GM21515 (cell line): Measurements from ENCODE around the gene TAF11.
"Not testable (repeated sequence)": the region's sequence is repeated elsewhere in the genome, so short reads cannot be mapped to it uniquely, and the experiment has no call there.

ENCODE experiments used
- ATAC-seq: cut with Tn5 transposase; IDR thresholded peaks from one replicate; pipeline ENCODE4 v1.9.1; 2021; ENCODE audit not compliant: unreplicated experiment

Gene TAF11

DNA sequence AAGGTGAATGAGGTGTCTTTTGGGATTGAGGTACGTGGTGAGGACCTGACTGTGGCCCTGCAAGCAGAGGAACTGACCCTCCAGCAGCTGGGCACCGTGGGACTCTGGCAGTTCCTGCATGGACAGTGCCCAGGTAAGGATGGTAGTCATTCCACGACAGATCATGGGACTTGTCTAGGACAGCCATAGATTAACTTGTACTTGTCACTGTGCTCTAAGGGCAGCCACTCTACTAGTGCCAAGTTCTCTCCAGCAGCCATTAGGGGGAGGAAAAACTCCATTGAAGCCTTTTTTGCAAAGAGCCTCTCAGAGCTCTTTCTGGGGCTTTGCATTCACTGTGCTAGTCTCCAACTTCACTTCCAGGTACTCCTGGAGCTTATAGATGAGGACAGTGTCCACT, 20.4 kb downstream of the TAF11 start:
- no peak for ATAC-seq

DNA sequence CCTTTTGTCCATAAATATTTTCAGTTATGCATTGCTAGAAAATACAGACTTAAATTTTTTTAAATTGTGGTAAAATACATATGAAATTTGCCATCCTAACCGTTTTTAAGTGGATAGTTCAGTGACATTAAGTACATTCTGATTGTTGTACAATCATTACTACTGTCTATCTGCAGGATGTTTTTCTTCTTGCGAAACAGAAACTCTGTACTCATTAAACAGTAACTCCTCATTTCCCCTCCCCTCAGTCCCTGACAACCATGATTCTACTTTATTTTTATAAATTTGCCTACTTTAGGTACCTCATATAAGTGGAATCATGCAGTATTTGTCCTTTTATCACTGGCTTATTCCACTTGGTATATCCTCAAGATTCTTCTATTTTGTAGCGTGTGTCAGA, 21.3 kb downstream of the TAF11 start:
- no peak for ATAC-seq

DNA sequence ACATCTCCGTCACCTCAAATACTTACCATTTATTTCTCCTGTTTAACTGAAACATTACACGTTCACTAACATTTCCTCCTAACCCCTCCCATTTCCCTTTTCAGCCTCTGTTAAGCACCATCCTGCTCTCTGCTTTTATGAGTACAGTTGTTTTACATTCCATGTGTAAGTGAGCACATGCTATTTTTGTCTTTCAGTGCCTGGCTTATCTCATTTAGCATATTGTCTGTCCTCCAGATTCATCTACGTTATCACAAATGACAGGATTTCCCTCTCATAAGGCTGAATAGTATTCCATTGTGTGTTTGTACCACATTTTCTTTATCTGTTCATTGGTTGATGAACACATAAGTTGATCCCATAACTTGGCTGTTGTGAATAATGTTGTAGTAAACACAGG, 22.7 kb downstream of the TAF11 start:
- ATAC-seq: no peak

DNA sequence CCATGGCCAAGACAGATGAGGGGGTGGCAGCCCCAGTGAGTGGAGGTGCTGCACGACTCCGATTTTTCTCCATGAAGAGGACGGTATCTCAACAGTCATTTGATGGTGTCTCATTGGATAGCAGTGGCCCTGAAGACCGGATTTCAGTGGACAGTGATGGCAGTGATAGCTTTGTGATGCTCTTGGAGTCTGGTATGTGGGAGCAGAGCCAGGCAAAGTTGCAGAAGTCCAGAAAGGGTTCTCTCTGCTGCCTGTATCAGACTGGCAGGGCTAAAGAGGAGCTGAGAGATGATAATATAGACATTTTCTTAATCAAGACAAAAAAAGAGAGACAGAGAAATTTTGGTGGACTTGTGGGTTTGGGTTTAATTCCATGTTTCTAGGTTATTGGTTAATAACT, 23.8 kb downstream of the TAF11 start:
- ATAC-seq: no peak

DNA sequence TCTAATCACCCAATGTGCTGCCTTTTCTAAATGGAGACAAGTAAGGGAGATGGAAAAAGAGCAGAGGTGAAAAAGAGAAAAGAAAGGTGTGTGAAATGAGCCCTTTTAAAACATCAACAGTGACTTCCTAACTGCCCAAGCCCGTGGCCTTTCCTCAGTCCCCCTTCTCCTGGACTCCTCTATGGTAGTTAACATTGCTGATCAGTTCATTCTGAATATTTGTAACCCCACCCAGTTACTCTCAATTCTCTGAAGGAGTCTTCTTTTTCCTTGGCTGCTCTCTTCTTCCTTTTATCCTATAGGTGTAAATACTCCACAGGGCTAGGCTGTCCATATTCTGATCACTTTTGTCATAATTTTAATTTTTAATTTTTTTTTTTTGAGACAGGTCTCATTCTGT, 27.1 kb downstream of the TAF11 start:
- ATAC-seq: no peak

DNA sequence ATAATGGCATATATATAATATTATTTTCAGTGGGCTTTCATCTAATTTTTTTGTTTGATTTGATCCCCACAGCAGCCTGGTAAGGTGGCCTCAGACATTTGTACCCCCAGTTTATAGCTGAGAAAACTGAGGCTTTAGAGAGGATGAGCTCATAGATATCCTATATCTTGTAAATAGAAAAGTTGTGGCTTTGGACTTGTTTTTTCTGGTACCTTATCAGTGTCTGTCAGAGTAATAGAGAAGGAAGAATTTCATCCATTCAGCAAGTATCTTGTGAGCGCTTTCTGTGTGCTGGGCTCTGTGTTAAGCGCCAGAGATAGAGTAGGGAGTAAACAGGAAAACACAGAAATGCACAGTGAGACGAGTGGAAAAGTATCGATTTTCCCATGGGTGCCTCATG, 27.9 kb downstream of the TAF11 start:
- no peak for ATAC-seq

DNA sequence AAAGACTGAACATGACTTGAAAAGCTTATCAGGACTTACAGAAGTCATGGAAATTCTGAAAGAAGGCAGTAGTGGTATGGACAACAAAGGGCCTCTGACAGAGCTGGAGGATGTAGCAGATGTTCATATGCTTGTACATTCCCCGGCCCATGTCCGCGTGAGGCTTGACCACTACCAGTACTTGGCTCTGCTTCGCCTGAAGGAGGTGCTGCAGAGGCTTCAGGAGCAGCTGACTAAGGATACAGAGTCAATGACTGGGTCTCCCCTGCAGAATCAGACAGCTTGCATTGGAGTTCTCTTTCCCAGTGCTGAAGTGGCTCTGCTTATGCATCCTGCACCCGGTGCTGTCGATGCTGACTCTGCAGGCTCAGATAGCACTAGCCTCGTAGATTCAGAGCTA, 29.2 kb downstream of the TAF11 start:
- no peak for ATAC-seq

DNA sequence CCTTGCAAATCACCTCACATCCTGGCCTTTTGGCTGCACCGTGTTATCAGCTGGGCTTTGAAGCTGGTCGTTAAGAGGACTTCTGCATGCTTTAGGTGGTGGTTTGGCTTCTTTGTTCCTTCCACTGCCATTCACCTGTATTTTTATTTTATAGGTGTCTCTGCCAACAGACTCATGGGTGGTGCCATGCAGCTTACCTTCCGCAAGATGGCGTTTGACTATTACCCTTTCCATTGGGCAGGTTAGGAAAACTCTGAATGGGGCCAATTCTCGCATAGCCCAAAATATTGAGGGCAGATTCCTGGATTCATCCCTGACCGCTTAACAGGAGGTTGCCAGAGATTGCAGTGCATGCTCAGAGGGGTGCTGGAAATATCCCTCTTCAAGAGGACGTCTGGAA, 32.4 kb downstream of the TAF11 start:
- no peak for ATAC-seq

DNA sequence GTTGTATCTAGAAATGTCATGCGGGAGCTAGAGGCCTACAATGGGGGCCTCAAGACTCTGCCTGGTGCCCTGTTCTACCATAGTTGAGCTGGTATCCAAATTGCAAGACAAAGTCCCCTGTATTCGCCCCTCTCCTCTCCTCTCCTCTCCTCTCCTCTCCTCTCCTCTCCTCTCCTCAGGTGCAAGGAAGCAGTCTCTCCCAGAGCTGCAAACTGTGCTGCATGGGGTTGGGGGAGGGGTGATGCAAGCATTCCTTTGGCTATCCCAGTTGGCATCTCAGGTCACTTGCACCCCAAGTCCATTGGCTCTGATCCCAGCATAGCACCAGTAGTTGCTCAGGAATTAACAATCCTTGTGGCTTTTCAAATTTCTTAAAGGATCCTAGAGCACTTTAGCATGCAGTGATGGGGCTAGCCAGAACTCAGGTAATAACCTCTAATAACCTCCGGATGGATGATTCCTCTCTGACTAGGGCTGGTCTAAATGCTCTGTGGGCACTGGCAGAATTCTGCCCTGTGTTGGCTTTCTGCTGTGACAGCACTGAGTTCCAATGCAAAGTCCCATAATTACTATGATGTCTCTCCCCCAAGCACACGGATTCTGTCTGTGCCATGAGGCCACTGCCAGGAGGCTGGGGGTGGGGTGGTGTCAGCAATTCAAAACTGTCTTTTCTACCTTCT, 35.3 kb downstream of the TAF11 start:
- no peak for ATAC-seq

DNA sequence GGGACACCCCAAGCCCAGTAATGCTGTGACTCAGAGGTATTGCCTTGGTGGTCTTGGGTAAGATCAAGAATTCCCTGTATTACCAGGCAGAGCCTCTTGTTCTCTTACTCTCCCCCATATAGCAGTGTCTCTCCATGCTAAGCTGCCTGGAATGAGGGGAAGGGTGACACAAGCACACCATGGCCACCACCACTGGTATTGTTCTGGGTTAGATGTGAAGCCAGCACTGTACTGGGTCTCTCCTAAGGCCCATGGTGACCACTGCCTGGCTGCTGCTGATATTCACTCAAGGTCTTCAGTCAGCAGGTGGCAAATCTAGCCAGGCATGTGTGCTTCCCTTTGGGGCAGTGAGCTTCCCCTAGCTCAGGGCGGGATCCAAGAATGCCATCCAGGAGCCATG, 36.5 kb downstream of the TAF11 start:
- no peak for ATAC-seq

DNA sequence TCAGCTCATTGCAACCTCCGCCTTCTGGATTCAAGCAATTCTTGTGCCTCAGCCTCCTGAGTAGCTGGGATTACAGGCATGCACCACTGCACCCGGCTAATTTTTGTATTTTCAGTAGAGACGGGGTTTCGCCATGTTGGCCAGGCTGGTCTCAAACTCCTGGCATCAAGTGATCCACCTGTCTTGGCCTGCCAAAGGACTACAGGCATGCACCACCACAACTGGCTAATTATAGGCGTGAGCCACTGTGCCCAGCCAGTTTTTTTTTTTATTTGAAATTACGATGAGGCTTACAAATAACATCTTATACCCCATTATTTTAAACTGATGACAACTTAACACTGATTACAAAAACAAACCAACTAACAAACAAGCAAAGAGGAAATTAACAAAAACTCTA, 38.8 kb downstream of the TAF11 start:
- not testable (repeated sequence) for ATAC-seq

DNA sequence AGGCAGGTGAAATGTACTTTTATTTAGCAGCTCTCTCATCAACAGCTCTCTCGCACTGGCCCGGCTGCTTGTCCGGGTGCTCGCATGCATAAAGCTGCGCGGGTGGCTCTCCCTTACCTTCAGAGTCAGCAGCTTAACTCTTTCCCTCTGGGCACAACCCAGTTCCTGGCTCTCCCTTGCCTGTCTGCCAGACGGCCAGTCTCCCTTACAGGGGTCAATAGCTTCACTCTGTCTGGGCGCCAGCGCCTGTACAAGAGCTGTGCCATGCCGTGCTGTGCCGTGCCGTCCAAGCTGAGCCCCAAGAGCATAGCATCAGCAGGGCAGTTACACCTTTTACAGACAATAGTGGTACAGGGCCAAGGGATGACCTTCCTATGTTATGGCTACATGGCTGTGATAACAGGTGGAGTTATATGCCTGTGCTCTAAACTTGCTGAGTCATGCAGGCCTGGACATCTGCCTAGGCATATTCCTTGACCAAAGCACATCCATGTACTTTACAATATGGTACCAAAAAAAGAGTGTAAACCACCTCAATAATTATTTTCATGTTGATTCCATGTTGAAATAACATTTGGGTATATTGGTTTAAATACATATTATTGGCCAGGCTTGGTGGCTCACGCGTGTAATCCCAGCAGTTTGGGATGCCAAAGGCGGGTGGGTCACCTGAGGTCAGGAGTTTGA, 48.0 kb downstream of the TAF11 start:
- ATAC-seq: no peak

DNA sequence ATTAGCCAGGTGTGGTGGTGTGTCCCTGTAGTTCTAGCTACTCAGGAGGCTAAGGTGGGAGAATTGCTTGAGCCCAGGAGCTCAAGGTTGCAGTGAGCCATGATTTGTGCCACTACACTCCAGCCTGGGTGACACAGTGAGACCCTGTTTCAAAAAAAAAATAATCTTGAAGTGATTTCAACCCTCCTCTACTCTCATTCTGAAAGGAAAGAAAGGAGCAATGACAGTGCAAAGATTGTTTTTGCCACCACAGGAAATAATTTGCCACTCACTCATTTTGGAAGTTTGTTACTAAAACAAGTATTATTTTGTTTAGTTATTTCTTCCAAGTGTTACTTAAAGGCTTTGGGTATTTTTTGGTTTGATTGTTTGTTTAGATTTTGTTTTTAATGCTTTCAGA, 50.3 kb downstream of the TAF11 start:
- ATAC-seq: no peak

DNA sequence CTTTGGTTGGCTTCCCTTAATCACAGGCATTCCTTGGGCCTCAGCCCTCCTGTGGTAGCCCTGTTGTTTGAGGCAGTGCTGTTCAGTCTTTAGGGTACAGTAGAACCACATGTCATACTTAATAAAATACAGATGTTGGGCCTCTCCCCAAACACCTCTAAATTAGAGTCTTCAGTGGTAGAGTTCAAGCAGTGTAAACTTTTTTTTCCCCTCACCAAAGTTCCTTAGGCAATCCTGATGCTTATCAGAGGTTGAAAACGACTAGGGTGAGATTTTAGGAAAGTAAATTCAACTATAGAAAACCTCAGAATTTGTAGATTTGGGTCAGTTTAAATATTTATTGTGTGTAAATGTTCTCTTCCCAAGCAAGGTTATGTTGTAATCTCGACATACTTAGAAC, 51.4 kb downstream of the TAF11 start:
- no peak for ATAC-seq

DNA sequence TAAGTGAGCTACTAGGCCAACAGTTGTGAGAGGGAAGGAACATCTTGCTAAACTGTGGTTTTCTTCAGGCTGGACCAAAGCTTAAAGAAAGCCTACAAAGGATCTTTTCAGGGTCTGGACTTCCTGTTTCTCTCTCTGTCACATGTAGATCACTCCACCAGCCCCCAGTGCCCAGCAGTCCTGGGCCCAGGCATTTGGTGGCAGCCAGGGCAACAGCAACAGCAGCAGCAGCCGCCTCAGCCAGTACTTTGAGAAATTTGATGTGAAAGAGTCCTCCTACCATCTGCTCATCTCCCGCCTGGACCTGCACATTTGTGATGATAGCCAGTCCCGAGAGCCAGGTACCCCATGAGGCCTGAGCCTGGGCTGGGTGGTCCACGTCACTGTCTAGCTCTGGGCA, 51.8 kb downstream of the TAF11 start:
- ATAC-seq: no peak

DNA sequence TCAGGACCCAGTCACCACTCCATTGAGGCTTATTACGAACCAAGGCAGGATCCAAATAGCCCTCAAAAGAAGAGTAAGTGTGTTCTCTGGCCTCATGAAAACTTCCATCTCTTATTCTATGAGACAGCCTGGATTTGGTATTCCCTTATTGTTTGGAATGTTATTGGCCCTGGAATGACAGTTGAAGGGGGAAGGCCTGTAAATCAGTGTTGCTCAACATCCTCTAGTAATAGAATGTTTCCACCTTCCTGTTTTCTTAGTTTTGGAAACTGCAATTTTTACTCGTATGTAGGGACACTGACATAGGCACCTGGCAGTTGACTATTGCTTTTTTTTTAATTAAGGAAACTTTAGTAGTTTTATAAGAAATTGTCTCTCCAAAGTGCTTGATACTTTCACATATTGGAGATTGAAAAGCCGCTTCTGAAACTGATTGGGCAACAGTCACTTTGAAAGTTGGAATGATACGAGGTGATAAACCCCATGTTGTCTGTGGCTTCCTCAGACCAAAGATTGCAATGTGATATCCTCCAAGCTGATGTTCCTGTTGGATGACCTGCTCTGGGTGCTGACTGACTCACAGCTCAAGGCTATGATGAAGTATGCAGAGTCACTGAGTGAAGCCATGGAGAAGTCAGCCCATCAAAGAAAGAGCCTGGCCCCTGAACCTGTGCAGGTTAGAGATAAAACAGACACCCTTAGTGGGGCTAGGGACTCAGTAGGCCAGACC, 52.9 kb downstream of the TAF11 start:
- ATAC-seq: no peak

DNA sequence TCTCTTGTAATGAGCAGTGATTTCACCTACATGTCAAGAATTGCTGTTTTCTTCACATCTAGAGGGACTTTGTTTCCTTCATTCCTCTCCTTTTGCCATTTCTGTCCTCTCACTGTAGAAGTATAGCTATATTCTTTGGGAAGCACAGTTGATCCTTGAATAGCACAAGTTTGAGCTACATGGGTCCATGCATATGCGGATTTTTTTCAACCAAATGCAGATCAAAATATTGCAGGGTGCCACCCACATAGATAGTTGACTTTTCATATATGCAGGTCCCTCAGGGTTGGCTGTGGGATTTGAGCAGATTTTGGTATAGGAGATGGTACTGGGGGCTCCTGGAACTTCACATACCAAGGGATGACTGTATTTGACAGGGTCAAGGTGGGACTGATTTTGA, 54.9 kb downstream of the TAF11 start:
- ATAC-seq: no peak

DNA sequence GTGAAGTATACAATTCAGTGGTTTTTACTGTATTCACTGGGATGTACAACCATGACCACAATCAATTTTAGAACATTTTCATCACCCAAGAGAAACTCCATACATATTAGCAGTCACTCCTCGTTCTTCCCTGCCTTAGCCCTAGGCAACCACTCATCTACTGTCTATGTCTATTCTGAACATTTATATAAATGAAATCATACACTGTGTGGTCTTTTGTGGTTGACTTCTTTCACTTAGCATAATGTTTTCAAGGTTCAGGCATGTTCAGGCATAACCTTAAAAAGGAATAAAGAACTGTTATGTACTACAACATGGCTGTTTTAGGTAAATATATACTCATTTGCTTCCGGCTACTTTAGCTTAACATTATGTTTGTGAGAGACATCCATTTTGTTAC, 58.7 kb downstream of the TAF11 start:
- ATAC-seq: no peak
